H9 (cell line): ENCODE results near the gene HEG1. TPM values are rescaled to one million over a fixed set of nuclear protein-coding genes. Genes with fewer than 3 reads are reported as not detected.

Experiments used
- DNase-seq: peaks from one replicate; pipeline ENCODE4 v3.0.0-alpha.2; 2017
- H2AFZ ChIP-seq: one replicate; pipeline ENCODE4 v1.6.1; 2013; ENCODE audit warnings: mild to moderate bottlenecking, low read length, control low read depth, moderate library complexity
- H2AK5ac ChIP-seq: 2 replicates; pipeline ENCODE4 v1.6.1; 2013; ENCODE audit warnings: low read length, control low read depth, mixed read lengths; ENCODE audit not compliant: insufficient read length
- H2BK120ac ChIP-seq: one replicate; pipeline ENCODE4 v1.6.1; 2013; ENCODE audit warnings: low read depth, mild to moderate bottlenecking, low read length, control low read depth, inconsistent platforms; ENCODE audit not compliant: poor library complexity, severe bottlenecking
- H2BK12ac ChIP-seq: 2 replicates; pipeline ENCODE4 v1.6.1; 2013; ENCODE audit warnings: low read length, control low read depth, mixed read lengths, low read depth; ENCODE audit not compliant: insufficient read length
- H2BK15ac ChIP-seq: 2 replicates; pipeline ENCODE4 v1.6.1; 2013; ENCODE audit warnings: low read depth, low read length, control low read depth
- H2BK20ac ChIP-seq: one replicate; pipeline ENCODE4 v1.6.1; 2013; ENCODE audit warnings: low read depth, mild to moderate bottlenecking, low read length, control low read depth, inconsistent platforms; ENCODE audit not compliant: poor library complexity, severe bottlenecking
- H2BK5ac ChIP-seq: 2 replicates; pipeline ENCODE4 v1.6.1; 2013; ENCODE audit warnings: low read length, control low read depth, mixed read lengths; ENCODE audit not compliant: insufficient read length
- H3K14ac ChIP-seq: 2 replicates; pipeline ENCODE4 v1.6.1; 2013; ENCODE audit warnings: low read length, control low read depth; ENCODE audit not compliant: insufficient read depth
- H3K18ac ChIP-seq: 2 replicates; pipeline ENCODE4 v1.6.1; 2013; ENCODE audit warnings: low read depth, mild to moderate bottlenecking, mixed read lengths, low read length, control low read depth; ENCODE audit not compliant: insufficient read length
- H3K23ac ChIP-seq: 2 replicates; pipeline ENCODE4 v1.6.1; 2013; ENCODE audit warnings: low read length, control low read depth, mixed read lengths, low read depth; ENCODE audit not compliant: insufficient read length
- H3K23me2 ChIP-seq: 2 replicates; pipeline ENCODE4 v1.6.1; 2013; ENCODE audit warnings: low read depth, mild to moderate bottlenecking, mixed read lengths, low read length, control low read depth; ENCODE audit not compliant: insufficient read length, poor library complexity, severe bottlenecking
- H3K27ac ChIP-seq: 2 replicates; pipeline ENCODE4 v1.5.1; 2013; ENCODE audit warnings: low read length, control low read depth, mixed read lengths, low read depth; ENCODE audit not compliant: insufficient read length
- H3K27me3 ChIP-seq: 2 replicates; pipeline ENCODE4 v1.6.1; 2013; ENCODE audit warnings: low read length, control low read depth, inconsistent platforms; ENCODE audit not compliant: insufficient read depth
- H3K4ac ChIP-seq: 2 replicates; pipeline ENCODE4 v1.6.1; 2013; ENCODE audit warnings: low read depth, mild to moderate bottlenecking, control low read depth, inconsistent platforms, low read length, moderate library complexity
- H3K4me1 ChIP-seq: 2 replicates; pipeline ENCODE4 v1.6.1; 2013; ENCODE audit warnings: low read length, control low read depth, inconsistent platforms; ENCODE audit not compliant: insufficient read depth
- H3K4me2 ChIP-seq: 2 replicates; pipeline ENCODE4 v1.6.1; 2013; ENCODE audit warnings: low read length, control low read depth, mixed read lengths; ENCODE audit not compliant: insufficient read length, insufficient read depth
- H3K56ac ChIP-seq: 2 replicates; pipeline ENCODE4 v1.6.1; 2013; ENCODE audit warnings: low read depth, mild to moderate bottlenecking, mixed read lengths, low read length, control low read depth; ENCODE audit not compliant: insufficient read length
- H3K79me1 ChIP-seq: 2 replicates; pipeline ENCODE4 v1.6.1; 2013; ENCODE audit warnings: low read depth, mild to moderate bottlenecking, moderate library complexity, low read length, control low read depth, inconsistent platforms; ENCODE audit not compliant: insufficient read depth, poor library complexity, severe bottlenecking
- H3K79me2 ChIP-seq: 2 replicates; pipeline ENCODE4 v1.6.1; 2013; ENCODE audit warnings: low read length, control low read depth, inconsistent platforms; ENCODE audit not compliant: insufficient read depth
- H3K9ac ChIP-seq: 2 replicates; pipeline ENCODE4 v1.6.1; 2013; ENCODE audit warnings: low read length, control low read depth, mixed read lengths; ENCODE audit not compliant: insufficient read length; ENCODE audit errors: extremely low read depth
- H3K9me3 ChIP-seq: one replicate; pipeline ENCODE4 v1.6.1; 2013; ENCODE audit warnings: low read depth, low read length, inconsistent platforms; ENCODE audit not compliant: control insufficient read depth
- H3T11ph ChIP-seq: one replicate; pipeline ENCODE4 v1.6.1; 2013; ENCODE audit warnings: mild to moderate bottlenecking, low read length, control low read depth, inconsistent platforms
- H4K20me1 ChIP-seq: one replicate; pipeline ENCODE4 v1.6.1; 2013; ENCODE audit not compliant: control insufficient read depth, insufficient read length, insufficient read depth
- H4K5ac ChIP-seq: 2 replicates; pipeline ENCODE4 v1.6.1; 2013; ENCODE audit warnings: low read depth, mild to moderate bottlenecking, mixed read lengths, low read length, control low read depth; ENCODE audit not compliant: insufficient read length
- H4K8ac ChIP-seq: replicated peaks from 2 replicates; pipeline ENCODE4 v1.6.1; 2013; ENCODE audit warnings: low read length, control low read depth, mixed read lengths, low read depth; ENCODE audit not compliant: insufficient read length
- H4K91ac ChIP-seq: 2 replicates; pipeline ENCODE4 v1.6.1; 2013; ENCODE audit warnings: low read depth, mild to moderate bottlenecking, moderate library complexity, mixed read lengths, low read length, control low read depth; ENCODE audit not compliant: insufficient read length
- H3K27ac Mint-ChIP-seq, 3 experiments: 2 replicates in 2 of 3; 3 replicates in 1 of 3; pipeline ENCODE4 v1.8.0; 2020 to 2021; ENCODE audit warnings: mixed read lengths in 3 of 3, mild to moderate bottlenecking in 1 of 3, moderate library complexity in 1 of 3
- H3K27me3 Mint-ChIP-seq: 2 replicates; pipeline ENCODE4 v1.8.0; 2021; ENCODE audit warnings: low read depth, mild to moderate bottlenecking, moderate library complexity, mixed read lengths
- H3K36me3 Mint-ChIP-seq, 3 experiments: 2 replicates in 2 of 3; 3 replicates in 1 of 3; pipeline ENCODE4 v1.8.0; 2020 to 2021; ENCODE audit warnings: low read depth in 3 of 3, mixed read lengths in 3 of 3; ENCODE audit not compliant: insufficient read depth in 1 of 3
- H3K4me1 Mint-ChIP-seq, 2 experiments: 2 replicates each; pipeline ENCODE4 v1.8.0; 2020; ENCODE audit warnings: mixed read lengths in 2 of 2
- H3K4me3 Mint-ChIP-seq, 2 experiments: 2 replicates in 1 of 2; 3 replicates in 1 of 2; pipeline ENCODE4 v1.8.0; 2020 to 2021; ENCODE audit warnings: mild to moderate bottlenecking in 2 of 2, mixed read lengths in 2 of 2, moderate library complexity in 1 of 2
- H3K9me3 Mint-ChIP-seq, 2 experiments: 2 replicates in 1 of 2; 3 replicates in 1 of 2; pipeline ENCODE4 v1.8.0; 2020; ENCODE audit warnings: mild to moderate bottlenecking in 2 of 2, mixed read lengths in 2 of 2, moderate library complexity in 1 of 2
- WGBS: extraction: QIAGEN DNeasy Blood & Tissue Kit; methylation state at CpG from one replicate; pipeline ENCODE4 v1.1.7; 2013; ENCODE audit warnings: missing lambda C conversion rate, low lambda C conversion rate, mixed read lengths; ENCODE audit not compliant: insufficient read length; ENCODE audit errors: extremely low coverage; 5-methylcytosine and 5-hydroxymethylcytosine counted together
- total RNA-seq: library from RNA; stranded (reverse); gene quantifications from 2 replicates; pipeline ENCODE4 v1.2.1, GENCODE V29; 2021
- TF ChIP-seq, protein P1 (sequence below): fragments of 200-600 bp; sonication (generic); conservative IDR thresholded peaks from 3 replicates; pipeline ENCODE4 v1.8.0; 2021; ENCODE audit warnings: antibody characterized with exemption, mild to moderate bottlenecking

Gene HEG1
- total RNA-seq, 1 experiment from 2014 or later, result 10.3 TPM

DNA sequence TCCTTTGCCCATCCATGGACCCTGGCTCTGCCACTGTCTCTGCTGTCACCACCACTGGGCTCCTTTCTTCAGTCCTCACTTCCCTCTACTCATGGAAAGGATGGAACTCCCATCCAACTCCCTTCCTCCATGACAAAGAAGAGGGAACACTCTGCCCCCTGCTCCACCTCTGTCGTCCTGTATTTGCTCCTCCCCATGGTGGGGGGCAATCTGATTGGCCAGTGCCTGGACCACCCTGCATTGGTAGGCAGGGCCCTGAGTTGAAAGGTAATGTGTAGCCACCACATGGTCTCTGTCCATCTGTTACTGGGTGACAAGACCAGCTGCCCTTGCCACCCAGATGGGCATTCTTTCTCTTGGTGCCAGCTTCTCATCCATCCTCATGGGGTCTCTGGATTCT lies 20.7 kb upstream of the HEG1 start:
- Histone ChIP-seq H3K27me3 (no peaks in the 10 kb centered on the region), H2BK15ac (no peak overlapping the region), H3K4ac (no peak overlapping the region), H4K91ac (no peak overlapping the region), H3K4me1 (no peaks in the 10 kb centered on the region; the same call in 1 of the 2 replicates), H2BK120ac (no peak overlapping the region), H4K8ac (no peak overlapping the region), H3K79me1 (no peaks in the 10 kb centered on the region), H3K4me2 (no peak overlapping the region), H2BK5ac (no peak overlapping the region), H4K5ac (no peak overlapping the region), H2BK20ac (no peak overlapping the region), H3K27ac (no peak overlapping the region), H2AK5ac (no peak overlapping the region), H2BK12ac (no peak overlapping the region), H4K20me1 (no peaks in the 10 kb centered on the region), H3K56ac (no peak overlapping the region), H3K23me2 (no peaks in the 10 kb centered on the region), H3K23ac (no peak overlapping the region), H3K14ac (no peak overlapping the region), H3K79me2 (no peaks in the 10 kb centered on the region), H3K9ac (no peak overlapping the region), H3K18ac (no peak overlapping the region), H2AFZ (no peak overlapping the region), H3K9me3 (no peaks in the 10 kb centered on the region), H3T11ph (no peak overlapping the region)
- peaks cover 19 to 24% of the 10 kb centered on the region in 2 experiments for H3K4me1 Mint-ChIP-seq
- DNase-seq, result no peak
- no peak overlapping the region; a peak in 1 of 7 replicates for H3K27ac Mint-ChIP-seq
- H3K9me3 Mint-ChIP-seq, result no peaks in the 10 kb centered on the region
- no CpG with 5 or more reads among the region's 1 CpG for WGBS
- H3K27me3 Mint-ChIP-seq, result no peaks in the 10 kb centered on the region
- H3K36me3 Mint-ChIP-seq, result peaks cover 0 to 2% (median 0%) of the 10 kb centered on the region in 3 experiments; a peak in 1 of 7 replicates
- H3K4me3 Mint-ChIP-seq, result no peak overlapping the region
- TF ChIP-seq, protein P1, sequence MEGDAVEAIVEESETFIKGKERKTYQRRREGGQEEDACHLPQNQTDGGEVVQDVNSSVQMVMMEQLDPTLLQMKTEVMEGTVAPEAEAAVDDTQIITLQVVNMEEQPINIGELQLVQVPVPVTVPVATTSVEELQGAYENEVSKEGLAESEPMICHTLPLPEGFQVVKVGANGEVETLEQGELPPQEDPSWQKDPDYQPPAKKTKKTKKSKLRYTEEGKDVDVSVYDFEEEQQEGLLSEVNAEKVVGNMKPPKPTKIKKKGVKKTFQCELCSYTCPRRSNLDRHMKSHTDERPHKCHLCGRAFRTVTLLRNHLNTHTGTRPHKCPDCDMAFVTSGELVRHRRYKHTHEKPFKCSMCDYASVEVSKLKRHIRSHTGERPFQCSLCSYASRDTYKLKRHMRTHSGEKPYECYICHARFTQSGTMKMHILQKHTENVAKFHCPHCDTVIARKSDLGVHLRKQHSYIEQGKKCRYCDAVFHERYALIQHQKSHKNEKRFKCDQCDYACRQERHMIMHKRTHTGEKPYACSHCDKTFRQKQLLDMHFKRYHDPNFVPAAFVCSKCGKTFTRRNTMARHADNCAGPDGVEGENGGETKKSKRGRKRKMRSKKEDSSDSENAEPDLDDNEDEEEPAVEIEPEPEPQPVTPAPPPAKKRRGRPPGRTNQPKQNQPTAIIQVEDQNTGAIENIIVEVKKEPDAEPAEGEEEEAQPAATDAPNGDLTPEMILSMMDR, result no peak
